Stimulated activated CD8-positive, alpha-beta memory T cell treated with anti-CD3 and anti-CD28 coated beads, Interleukin-7, amount 100 ng/mL, for 4 hours (primary cell): Measurements from ENCODE around the gene NSUN4.
"Not testable (repeated sequence)": the region's sequence is repeated elsewhere in the genome, so short reads cannot be mapped to it uniquely, and the experiment has no call there.

Experiments used
- DNase-seq, 2 donors: peaks; one replicate each; pipeline ENCODE4 v3.0.0-alpha.2; 2020; ENCODE audit warnings: low read depth in 2 of 2

NSUN4 gene

DNA sequence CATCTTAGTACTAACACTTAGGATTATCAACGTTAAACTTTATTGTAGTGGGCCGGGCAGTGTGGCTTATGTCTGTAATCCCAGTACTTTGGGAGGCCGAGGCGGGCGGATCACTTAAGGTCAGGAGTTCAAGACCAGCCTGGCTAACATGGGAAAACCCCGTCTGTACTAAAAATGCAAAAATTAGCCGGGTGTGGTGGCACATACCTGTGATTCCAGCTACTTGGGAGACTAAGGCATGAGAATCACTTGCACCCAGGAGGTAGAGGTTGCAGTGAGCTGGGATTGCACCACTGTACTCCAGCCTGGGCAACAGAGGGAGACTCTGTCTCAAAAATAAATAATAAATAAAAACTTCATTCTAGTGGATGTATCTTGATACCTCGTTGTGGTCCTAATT, 25.2 kb downstream of the NSUN4 start:
- not testable (repeated sequence) for DNase-seq

GRCh38 chr1:46367072-46367471, 26.5 kb downstream of the NSUN4 start:
- no peak for DNase-seq

GRCh38 chr1:46367701-46368100, 27.1 kb downstream of the NSUN4 start:
- DNase-seq = not testable (repeated sequence)

GRCh38 chr1:46368791-46369190, 28.2 kb downstream of the NSUN4 start:
- no peak for DNase-seq

- DNase-seq = no peak
Observed at GRCh38 chr1:46369542-46370213, 29.1 kb downstream of the NSUN4 start.

- no peak for DNase-seq
Observed at GRCh38 chr1:46370214-46370633, 29.6 kb downstream of the NSUN4 start.

DNA sequence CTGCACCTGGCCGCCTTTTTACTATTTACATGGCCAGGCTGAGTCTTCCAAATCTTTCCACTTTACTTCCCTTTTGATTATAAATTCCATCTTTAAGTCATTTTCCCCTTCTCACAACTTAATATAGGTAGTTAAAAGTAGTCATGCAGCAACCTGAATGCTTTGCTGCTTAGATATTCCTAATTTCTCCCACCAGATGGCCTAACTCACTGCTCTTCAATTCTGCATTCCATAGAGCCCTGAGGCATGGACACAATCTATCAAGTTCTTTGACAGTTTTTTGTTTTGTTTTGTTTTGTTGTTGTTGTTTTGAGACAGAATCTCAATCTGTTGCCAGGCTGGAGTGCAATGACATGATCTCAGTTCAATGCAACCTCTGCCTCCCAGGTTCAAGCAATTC, 31.8 kb downstream of the NSUN4 start:
- no peak for DNase-seq

GRCh38 chr1:46379996-46380395, 39.4 kb downstream of the NSUN4 start:
- no peak for DNase-seq

DNA sequence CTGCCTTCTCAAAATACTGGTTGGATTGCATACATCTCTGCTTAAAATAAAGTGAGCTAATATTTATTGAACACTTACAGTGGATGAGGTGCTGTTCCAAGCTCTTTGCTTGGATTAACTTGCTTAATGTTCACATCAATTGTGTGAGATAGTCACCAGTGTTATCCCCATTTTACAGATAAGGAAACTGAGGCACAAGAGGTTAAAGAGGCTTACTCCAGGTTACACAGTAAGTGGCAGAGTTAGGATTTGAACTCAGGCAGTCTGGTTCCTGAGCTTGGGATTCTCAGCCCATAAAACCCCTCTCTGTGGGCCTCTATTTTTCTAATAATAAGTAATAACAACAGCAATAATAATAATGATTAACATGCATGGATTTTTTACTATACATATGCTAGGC, 39.9 kb downstream of the NSUN4 start:
- no peak for DNase-seq

- no peak for DNase-seq
Observed at GRCh38 chr1:46393510-46393909, 52.9 kb downstream of the NSUN4 start.

DNA sequence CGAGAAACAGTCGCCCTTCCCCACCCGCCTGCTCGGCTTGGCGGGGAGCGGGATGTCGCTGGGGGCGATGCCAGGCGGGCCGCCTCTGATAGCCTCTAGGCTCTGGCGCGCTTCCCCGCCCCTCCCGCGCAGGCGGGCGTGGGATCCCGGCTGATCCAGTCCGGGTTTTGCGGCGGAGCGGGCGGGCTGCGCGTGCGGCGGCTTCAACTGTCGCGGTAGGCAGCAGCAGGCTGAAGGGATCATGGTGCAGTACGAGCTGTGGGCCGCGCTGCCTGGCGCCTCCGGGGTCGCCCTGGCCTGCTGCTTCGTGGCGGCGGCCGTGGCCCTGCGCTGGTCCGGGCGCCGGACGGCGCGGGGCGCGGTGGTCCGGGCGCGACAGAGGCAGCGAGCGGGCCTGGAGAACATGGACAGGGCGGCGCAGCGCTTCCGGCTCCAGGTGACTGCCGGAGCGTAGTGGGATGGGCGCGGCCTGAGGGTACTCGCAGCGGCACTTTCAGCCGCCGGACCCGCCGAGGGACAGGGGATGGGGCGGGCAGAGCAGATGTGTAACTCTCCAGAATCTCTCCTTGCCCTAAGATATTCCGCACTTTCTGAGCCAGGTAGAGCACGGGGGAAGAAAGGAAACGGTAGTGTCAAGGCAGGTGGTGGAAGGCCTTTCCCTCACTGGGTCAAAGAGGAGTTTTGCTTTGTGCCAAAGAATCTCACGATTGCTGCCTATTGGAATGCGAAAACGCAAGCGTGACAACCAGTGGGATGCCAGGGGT, 53.7 kb downstream of the NSUN4 start, which contains the start of gene FAAH:
Gene FAAH, plus strand, starts transcription at position 210 of the 764 bp plus-strand sequence. Its CDS starts 32 bp downstream, at position 242.
- DNase-seq = peak in 1 of 2 donors; percentile 16

DNA sequence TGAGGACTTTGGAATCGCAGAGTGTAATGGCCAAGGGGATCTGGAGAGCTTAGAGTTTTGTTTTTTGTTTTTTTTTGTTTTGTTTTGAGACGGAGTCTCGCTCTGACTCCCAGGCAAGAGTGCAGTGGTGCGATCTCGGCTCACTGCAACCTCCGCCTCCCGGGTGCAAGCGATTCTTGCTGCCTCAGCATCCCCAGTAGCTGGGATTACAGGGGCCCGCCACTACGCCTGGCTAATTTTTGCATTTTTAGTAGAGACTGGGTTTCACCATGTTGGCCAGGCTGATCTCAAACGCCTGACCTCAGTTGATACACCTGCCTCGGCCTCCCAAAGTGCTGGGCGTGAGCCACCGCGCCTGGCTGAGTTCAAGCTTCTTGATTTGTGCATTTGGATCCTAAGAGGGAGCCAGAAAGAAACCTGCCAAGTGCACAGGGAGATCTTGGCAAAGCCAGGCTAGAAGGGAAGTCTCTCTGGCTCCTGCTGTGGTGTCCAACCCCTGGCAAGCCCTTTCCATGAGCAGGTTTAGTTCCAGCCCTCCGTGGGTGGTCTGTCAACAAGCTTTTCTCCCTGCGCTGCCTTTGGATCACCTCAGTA, 54.4 kb downstream of the NSUN4 start:
- no peak for DNase-seq

- no peak for DNase-seq
Observed at GRCh38 chr1:46396441-46397398, 56.1 kb downstream of the NSUN4 start.

GRCh38 chr1:46399307-46399706, 58.7 kb downstream of the NSUN4 start:
- no peak for DNase-seq

- DNase-seq = no peak
Observed at GRCh38 chr1:46400421-46400820, 59.8 kb downstream of the NSUN4 start.

DNA sequence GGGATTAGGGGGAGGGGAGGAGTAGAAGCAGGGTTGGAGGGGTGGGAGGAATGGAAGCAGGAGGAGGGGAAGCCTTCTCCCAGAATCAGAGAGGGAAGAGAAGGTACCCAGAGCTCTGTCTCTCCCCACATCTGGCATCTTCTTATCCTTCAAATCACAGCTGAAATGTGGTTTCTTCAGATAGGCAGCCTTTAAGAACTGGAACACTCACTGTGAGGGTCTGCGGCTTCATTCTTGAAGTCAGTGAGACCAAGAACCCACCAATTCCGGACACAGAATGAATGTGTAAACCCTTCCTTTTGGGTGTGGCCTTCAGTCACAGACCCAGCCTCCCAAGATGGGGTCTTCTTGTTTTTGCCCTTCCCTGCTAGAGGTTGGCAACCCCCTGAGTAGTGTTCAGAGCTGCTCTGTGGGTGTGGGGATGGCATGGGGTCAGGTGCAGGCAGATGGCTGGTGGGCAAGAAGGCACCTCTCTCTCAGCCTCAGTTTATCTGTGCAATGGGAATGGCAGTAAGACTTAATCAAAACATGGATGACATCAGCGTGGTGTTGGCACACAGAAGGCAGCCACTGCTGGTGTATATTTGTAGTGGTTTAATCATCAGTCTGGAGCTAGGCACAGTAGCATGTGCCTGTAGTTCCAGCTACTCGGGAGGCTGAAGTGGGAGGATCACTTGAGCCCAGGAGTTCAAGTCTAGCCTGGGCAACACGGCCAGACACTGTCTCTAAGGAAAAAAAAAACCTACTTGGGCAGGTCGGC, 60.7 kb downstream of the NSUN4 start:
- no peak for DNase-seq

DNA sequence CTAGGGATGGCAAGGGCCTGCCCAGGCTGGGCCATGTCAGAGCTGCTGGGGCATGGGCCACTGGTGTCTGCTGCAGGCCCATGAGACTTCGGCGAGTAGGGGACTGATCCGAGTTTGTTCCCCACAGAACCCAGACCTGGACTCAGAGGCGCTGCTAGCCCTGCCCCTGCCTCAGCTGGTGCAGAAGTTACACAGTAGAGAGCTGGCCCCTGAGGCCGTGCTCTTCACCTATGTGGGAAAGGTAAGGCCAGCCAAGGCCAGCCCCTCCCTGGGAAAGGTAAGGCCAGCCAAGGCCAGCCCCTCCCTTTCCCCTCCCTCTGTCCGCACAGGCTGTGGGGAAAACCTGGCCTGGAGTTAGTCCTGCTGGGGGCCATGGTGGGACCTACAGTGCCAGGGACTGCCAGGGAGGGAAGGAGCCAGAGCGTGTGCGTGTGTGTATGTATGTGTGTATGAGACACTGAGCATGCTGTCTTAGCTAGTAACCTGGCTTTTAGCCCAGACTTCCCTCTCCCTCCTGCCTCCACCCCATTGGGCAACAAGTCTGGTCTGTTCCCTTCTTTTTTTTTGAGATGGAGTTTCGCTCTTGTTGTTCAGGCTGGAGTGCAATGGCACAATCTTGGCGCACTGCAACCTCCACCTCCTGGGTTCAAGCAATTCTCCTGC, 61.5 kb downstream of the NSUN4 start:
- no peak for DNase-seq

GRCh38 chr1:46403916-46404315, 63.3 kb downstream of the NSUN4 start:
- DNase-seq = no peak

- DNase-seq = no peak
Observed at GRCh38 chr1:46404482-46405196, 64.0 kb downstream of the NSUN4 start.

GRCh38 chr1:46405197-46405555, 64.6 kb downstream of the NSUN4 start:
- no peak for DNase-seq
